Stimulated activated CD4-positive, alpha-beta T cell treated with anti-CD3 and anti-CD28 coated beads, Interleukin-12 subunit alpha, Interleukin-12 subunit beta, amount 100 ng/mL, for 24 hours (primary cell): ENCODE results near the gene TSPAN10.

Experiments used
- DNase-seq, 2 experiments: peaks; one replicate each; pipeline ENCODE4 v3.0.0-alpha.2; 2020; ENCODE audit warnings: low read depth in 2 of 2

The TSPAN10 gene

DNA sequence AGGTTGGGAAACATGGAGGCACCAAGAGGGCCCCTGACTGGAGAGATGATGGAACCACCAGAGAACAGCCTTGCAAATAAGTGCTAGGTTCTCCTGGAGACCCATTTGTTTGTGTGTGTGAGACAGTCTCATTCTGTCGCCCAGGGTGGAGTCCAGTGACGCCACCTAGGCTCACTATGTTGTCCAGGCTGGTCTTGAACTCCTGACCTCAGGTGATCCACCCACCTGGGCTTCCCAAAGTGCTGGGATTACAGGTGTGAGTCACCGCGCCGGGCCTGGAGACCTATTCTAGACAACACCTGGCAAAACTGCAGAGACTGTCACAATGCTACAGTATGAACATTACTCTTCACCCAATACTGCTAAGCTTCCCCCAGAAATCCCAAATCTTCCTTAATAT is 1.6 kb upstream of the TSPAN10 start:
- no peak for DNase-seq

DNA sequence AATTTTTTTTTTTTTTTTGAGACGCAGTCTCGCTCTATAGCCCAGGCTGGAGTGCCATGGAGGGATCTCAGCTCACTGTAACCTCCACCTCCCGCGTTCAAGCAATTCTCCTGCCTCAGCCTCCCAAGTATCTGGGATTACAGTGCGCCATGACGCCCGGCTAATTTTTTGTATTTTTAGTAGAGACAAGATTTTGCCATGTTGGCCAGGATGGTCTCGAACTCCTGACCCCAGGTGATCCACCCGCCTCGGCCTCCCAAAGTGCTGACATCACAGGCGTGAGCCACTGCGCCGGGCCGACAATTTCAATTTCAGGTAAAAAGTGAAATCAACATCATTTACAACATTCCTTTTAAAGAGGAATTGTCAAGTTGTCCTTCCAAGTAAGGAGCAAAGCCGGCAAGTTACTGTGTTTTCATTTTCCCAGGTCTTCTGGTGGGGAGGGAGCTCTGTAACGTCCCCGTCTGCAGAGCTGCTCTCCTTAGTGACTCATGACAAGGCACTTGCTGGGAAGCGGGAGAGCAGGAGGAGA is 957 bp upstream of the TSPAN10 start:
- DNase-seq, result no peak

DNA sequence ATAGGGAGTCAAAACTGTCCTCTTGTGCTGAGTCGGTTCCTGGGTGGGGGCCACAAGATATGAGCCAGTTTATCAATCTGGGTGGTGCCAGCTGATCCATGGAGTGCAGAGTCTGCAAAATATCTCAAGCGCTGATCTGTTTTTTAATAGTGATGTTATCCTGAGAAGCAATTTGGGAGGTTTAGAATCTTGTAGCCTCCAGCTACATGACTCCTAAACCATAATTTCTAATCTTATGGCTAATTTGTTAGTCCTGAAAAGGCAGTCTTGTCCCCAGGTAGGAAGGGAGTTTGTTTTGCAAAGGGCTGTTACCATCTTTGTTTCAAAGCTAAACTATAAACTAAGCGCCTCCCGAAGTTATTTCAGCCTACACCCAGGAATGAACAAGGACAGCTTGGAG is 1.7 kb downstream of the TSPAN10 start:
- DNase-seq, result no peak

- no peak for DNase-seq
Measured at GRCh38 chr17:81640011-81640410, 3.0 kb downstream of the TSPAN10 start.

- no peak for DNase-seq
Measured at GRCh38 chr17:81641825-81642489, 5.0 kb downstream of the TSPAN10 start.

DNA sequence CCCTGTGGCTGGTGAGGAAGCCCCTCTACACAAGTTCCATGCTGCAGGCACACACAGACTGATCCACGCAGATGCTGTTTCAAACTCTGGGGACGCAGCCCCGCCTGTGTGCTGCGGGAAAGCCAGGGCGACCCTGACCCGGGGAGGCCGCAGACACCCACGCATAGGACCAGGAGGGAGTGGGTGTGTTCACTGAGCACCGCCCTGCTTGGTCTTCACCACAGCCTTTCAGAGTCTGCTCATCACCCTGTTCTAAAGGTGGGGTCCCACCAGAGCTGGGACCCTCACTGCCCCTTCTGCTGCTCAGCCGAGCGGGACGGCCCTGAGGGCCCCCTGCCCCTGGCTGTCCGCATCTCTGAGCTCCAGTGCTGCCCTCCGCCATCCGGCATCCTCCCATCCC is 7.5 kb downstream of the TSPAN10 start:
- DNase-seq, result no peak

- no peak for DNase-seq
Measured at GRCh38 chr17:81644976-81645952, 8.3 kb downstream of the TSPAN10 start.

DNA sequence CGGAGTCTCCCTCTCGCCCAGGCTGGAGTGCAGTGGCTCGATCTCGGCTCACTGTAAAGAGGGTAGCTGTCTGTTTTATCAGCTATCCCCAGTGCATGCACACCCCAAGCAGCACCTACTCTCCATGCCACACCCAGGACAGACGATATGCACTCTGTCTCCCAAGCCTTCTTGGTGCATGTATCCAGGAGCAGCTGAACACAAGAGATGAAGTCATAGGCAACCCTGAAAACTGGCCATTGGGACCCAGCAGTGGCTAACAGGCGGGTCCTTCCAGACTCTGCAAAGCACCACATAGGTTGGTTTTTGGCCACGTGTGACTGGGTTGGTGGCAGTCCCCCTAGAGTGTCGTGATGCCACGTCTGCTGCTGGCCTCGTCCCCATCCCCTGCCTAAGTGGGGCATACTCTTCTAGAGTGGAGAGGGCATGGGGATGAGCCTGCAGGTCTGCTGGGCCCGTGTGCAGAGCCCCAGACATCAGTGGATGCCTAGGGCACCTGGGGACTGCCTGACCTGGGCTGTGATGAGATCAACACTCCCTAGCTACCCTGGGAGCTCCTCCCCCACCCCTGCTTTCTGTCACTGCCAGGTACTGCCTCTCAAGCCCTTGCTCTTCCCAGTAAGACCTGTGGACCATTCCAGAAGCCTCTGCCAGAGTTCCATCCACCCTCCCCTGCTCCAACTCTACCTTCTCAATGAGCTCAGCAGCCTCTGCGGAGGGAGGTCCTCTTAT is 10.0 kb downstream of the TSPAN10 start:
- DNase-seq, result no peak

DNA sequence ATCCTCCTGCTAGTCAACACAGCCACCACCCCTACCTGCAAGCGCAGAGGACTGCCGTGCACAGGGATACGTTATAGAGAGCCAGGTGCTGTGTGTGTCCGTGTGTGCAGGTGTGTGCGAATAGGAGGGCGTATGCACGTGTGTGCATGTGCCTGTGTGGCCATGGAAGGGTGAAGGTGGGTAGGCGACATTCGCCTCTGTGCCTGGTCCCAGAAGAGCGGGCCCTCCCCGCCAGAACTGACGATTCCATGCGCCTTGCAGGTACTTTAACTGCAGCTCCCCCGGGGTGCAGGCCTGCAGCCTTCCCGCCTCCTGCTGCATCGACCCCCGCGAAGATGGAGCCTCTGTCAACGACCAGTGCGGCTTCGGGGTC is 10.6 kb downstream of the TSPAN10 start:
- no peak for DNase-seq

DNA sequence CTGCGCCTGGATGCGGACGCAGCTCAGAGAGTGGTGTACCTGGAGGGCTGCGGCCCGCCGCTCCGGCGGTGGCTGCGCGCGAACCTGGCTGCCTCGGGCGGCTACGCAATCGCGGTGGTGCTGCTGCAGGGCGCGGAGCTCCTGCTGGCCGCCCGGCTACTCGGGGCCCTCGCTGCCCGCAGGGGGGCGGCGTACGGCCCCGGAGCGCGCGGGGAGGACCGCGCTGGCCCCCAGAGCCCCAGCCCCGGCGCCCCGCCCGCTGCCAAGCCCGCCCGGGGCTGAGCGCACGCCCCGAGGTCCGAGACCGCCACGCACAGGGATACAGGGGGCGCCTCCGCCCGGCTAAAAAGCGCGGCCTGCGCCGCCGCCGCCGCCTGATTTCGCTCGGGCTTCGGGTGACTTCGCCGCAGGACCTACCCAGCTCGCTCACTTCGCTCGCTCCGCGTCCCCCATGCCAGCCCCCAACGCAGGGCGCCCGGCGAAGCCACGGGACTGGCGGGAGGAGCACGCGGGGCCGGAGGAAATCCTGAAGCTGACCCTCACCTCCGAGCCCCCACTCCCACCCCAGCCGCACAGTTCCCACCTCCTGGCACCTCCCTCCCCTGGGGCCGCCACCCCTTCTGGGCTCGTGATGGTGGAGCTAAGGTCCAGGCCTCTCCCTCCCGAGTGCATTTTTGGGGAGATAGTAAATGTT is 11.2 kb downstream of the TSPAN10 start:
- DNase-seq, result no peak

GRCh38 chr17:81648707-81649085 is 11.7 kb downstream of the TSPAN10 start:
- DNase-seq, result no peak

DNA sequence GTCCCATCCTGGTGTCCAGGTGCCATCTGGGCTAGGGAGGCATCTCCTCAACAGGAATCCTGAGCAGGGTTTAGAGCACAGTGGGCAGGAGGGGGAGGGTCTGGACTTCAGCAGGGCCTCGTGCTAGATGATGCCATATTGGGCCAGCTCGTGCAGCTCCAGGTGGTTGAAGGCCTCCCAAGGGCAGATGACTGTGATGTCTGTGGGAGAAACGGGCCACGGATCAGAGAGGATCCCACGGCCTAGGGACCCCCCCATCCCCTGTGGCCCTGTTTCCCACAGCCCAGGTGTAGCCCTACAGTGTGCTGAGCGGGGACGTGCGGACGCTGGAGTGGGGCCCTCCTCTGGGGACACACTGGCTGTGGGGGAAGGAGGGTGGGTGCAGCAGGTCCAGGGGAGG is 14.0 kb downstream of the TSPAN10 start:
- DNase-seq, result no peak

- no peak for DNase-seq
Measured at GRCh38 chr17:81651692-81652091, 14.7 kb downstream of the TSPAN10 start.

- DNase-seq, result no peak
Measured at GRCh38 chr17:81652906-81653771, 16.1 kb downstream of the TSPAN10 start.

- DNase-seq, result no peak
Measured at GRCh38 chr17:81655378-81656117, 18.6 kb downstream of the TSPAN10 start.

DNA sequence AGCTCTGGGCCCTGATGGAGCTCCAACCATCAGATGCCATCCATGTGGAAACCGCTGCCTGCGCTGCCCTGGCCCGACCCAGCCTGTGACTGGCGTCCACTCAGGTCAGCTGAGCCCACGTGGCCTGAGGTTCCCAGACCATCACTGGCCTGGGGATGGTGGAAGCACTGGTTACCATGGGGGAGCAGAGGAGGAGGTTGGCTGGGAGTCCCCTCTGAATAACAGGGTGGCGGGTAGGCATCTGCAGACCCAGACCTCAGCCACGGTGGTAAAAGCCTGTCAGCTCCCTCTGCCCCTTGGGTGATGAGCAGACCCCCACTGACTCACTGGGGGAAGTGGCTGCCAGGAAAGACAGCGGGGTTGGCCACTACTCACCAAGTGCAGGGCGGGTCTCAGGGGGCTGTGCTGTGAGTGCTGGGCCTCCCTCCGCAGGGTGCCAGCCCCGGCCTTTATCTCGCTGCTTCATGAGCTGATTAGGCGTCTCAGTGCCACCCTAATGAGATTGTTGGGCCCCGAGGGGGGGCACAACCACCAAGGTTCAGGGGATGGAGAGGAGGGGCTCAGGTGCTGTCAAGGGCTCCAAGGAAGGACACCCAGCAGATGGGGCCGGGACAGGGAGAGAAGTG is 19.2 kb downstream of the TSPAN10 start, which contains the start of gene PDE6G:
TSS of gene PDE6G (minus strand) at position 425 of the 626 bp plus-strand sequence. CDS start 3,237 bp downstream, outside the sequence.
- DNase-seq, result no peak

- no peak for DNase-seq
Measured at GRCh38 chr17:81656835-81657234, 19.8 kb downstream of the TSPAN10 start.

- DNase-seq, result no peak
Measured at GRCh38 chr17:81659038-81659437, 22.0 kb downstream of the TSPAN10 start.

GRCh38 chr17:81660441-81660840 is 23.4 kb downstream of the TSPAN10 start:
- no peak for DNase-seq
